Astrocyte (in vitro differentiated cells and primary cell): ENCODE measurements around the gene NSMCE1. TPM values are rescaled to one million over a fixed set of nuclear protein-coding genes. Genes with fewer than 3 reads are reported as not detected.

Experiments used
- DNase-seq: peaks from one replicate; pipeline ENCODE4 v3.0.0-alpha.2; 2010; ENCODE audit warnings: low read depth
- FAIRE-seq: peaks from 2 replicates; lab custom pipeline; 2011; peaks lifted over from hg19 to GRCh38; lab: Jason Lieb, UNC
- H2AFZ ChIP-seq: 2 replicates; pipeline ENCODE4 v1.6.0; 2012; ENCODE audit warnings: low read depth, low read length, inconsistent platforms
- H3K27ac ChIP-seq: 2 replicates; pipeline ENCODE4 v1.5.1; 2011; ENCODE audit warnings: low read depth, low read length, inconsistent platforms
- H3K27me3 ChIP-seq: 2 replicates; pipeline ENCODE4 v1.6.0; 2011; ENCODE audit warnings: low read length, inconsistent platforms; ENCODE audit not compliant: insufficient read depth
- H3K36me3 ChIP-seq: 2 replicates; pipeline ENCODE4 v1.5.1; 2011; ENCODE audit warnings: low read length, inconsistent platforms; ENCODE audit not compliant: insufficient read depth
- H3K4me1 ChIP-seq: 2 replicates; pipeline ENCODE4 v1.5.1; 2011; ENCODE audit warnings: low read length, inconsistent platforms; ENCODE audit not compliant: insufficient read depth
- H3K4me2 ChIP-seq: 2 replicates; pipeline ENCODE4 v1.6.0; 2012; ENCODE audit warnings: low read length, inconsistent platforms
- H3K4me3 ChIP-seq: 2 replicates; pipeline ENCODE4 v1.5.1; 2011; ENCODE audit warnings: low read depth, mild to moderate bottlenecking, low read length, inconsistent platforms; ENCODE audit not compliant: insufficient read depth
- H3K79me2 ChIP-seq: 2 replicates; pipeline ENCODE4 v1.6.0; 2012; ENCODE audit warnings: mild to moderate bottlenecking, low read length, inconsistent platforms; ENCODE audit not compliant: insufficient read depth
- H3K9ac ChIP-seq: 2 replicates; pipeline ENCODE4 v1.6.0; 2012; ENCODE audit warnings: mild to moderate bottlenecking, low read length, inconsistent platforms
- H3K9me3 ChIP-seq: 2 replicates; pipeline ENCODE4 v1.5.1; 2012; ENCODE audit warnings: low read depth, mild to moderate bottlenecking, low read length, inconsistent platforms; ENCODE audit not compliant: insufficient read depth
- H4K20me1 ChIP-seq: 2 replicates; pipeline ENCODE4 v1.6.0; 2012; ENCODE audit warnings: low read length, inconsistent platforms; ENCODE audit not compliant: insufficient read depth
- H3K27ac Mint-ChIP-seq: one replicate; pipeline ENCODE4 v1.8.0; 2021; ENCODE audit warnings: mild to moderate bottlenecking, mixed read lengths; ENCODE audit not compliant: unreplicated experiment
- H3K27me3 Mint-ChIP-seq: one replicate; pipeline ENCODE4 v1.8.0; 2021; ENCODE audit warnings: low read depth, mixed read lengths; ENCODE audit not compliant: unreplicated experiment
- H3K36me3 Mint-ChIP-seq: one replicate; pipeline ENCODE4 v1.8.0; 2021; ENCODE audit warnings: low read depth, mixed read lengths; ENCODE audit not compliant: unreplicated experiment
- H3K4me1 Mint-ChIP-seq: one replicate; pipeline ENCODE4 v1.8.0; 2021; ENCODE audit warnings: low read depth, mixed read lengths; ENCODE audit not compliant: unreplicated experiment
- H3K4me3 Mint-ChIP-seq: one replicate; pipeline ENCODE4 v1.8.0; 2021; ENCODE audit warnings: mild to moderate bottlenecking, moderate library complexity, mixed read lengths; ENCODE audit not compliant: unreplicated experiment
- H3K9me3 Mint-ChIP-seq: one replicate; pipeline ENCODE4 v1.8.0; 2021; ENCODE audit warnings: mild to moderate bottlenecking, mixed read lengths; ENCODE audit not compliant: unreplicated experiment
- CTCF ChIP-seq: IDR thresholded peaks from 2 replicates; pipeline ENCODE4 v1.5.1; 2011; ENCODE audit warnings: low read depth, mild to moderate bottlenecking, inconsistent platforms, low read length, moderate library complexity; ENCODE audit not compliant: insufficient read depth
- EZH2 ChIP-seq: IDR thresholded peaks from 2 replicates; pipeline ENCODE4 v1.6.1; 2012; ENCODE audit warnings: mild to moderate bottlenecking, low read length, inconsistent platforms; ENCODE audit not compliant: insufficient read depth
- total RNA-seq: library from RNA; stranded (reverse); gene quantifications from 2 replicates; pipeline ENCODE4 v1.2.1, GENCODE V29; 2021

Gene NSMCE1
- total RNA-seq, 1 donor from 2014 or later = 12.1 TPM

DNA sequence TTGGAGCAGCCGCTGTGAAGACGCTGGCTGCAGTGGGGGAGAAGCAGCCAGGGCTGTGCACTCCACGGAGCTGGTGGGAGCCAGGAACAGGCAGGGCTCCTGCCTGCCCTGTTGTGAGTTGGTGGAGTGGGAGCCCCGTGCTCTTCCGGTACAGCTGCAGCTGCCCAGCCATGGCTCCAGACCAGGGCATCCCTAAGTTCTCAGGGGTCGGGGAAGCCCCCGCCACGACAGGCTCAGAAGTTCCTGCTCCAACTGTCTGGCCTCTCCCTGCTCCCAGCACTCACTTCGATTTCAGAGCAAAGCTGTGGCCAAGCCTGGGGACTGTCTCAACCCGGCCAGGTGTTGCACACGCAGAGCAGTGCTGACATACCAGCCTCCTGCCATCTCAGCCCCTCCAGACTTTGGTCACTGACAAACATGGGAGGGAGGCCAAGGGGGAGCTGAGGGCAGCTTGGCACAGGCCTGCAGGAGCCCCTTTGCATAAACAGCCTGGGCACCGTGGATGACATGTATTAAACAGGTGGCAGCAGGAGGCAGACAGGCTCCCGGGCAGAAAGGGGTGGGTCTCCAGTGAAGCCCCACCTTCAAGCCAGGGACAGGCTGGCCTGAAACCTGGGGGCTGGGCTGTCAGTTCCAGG, 79.1 kb downstream of the NSMCE1 start:
- Mint-ChIP-seq H3K36me3 (no peaks in the 10 kb centered on the region), H3K9me3 (peaks cover under 1% of the 10 kb centered on the region), H3K27me3 (peaks cover 23% of the 10 kb centered on the region), H3K4me1 (no peaks in the 10 kb centered on the region), H3K4me3 (no peak overlapping the region), H3K27ac (no peak overlapping the region)
- Histone ChIP-seq H3K36me3 (no peaks in the 10 kb centered on the region), H3K4me3 (no peak overlapping the region), H4K20me1 (no peaks in the 10 kb centered on the region), H3K27me3 (no peaks in the 10 kb centered on the region), H3K9me3 (no peaks in the 10 kb centered on the region), H3K79me2 (no peaks in the 10 kb centered on the region), H3K9ac (no peak overlapping the region), H2AFZ (no peak overlapping the region), H3K4me1 (no peaks in the 10 kb centered on the region), H3K27ac (no peak overlapping the region), H3K4me2 (no peak overlapping the region)
- FAIRE-seq (no peak), DNase-seq (no peak)
- TF ChIP-seq CTCF (no peak), EZH2 (no peak)

- no peaks in the 10 kb centered on the region for H3K9me3 Mint-ChIP-seq
- no peaks in the 10 kb centered on the region for H3K79me2 ChIP-seq
Observed at GRCh38 chr16:27188633-27189032, 79.9 kb downstream of the NSMCE1 start.

More at GRCh38 chr16:27188633-27189032, 79.9 kb downstream of the NSMCE1 start:
- Histone ChIP-seq H4K20me1 (no peaks in the 10 kb centered on the region), H3K4me3 (no peak overlapping the region), H2AFZ (no peak overlapping the region), H3K9me3 (no peaks in the 10 kb centered on the region), H3K27me3 (no peaks in the 10 kb centered on the region), H3K27ac (no peak overlapping the region), H3K4me1 (no peaks in the 10 kb centered on the region), H3K9ac (no peak overlapping the region), H3K36me3 (no peaks in the 10 kb centered on the region), H3K4me2 (no peak overlapping the region)
- Mint-ChIP-seq H3K36me3 (no peaks in the 10 kb centered on the region), H3K27ac (no peak overlapping the region), H3K4me3 (no peak overlapping the region), H3K4me1 (no peaks in the 10 kb centered on the region), H3K27me3 (peaks cover 20% of the 10 kb centered on the region)
- DNase-seq (no peak), FAIRE-seq (no peak)
- no peak for TF ChIP-seq EZH2
- no peak for TF ChIP-seq CTCF
